ENCODE measurements around the gene LRRC74A.

LRRC74A gene

DNA sequence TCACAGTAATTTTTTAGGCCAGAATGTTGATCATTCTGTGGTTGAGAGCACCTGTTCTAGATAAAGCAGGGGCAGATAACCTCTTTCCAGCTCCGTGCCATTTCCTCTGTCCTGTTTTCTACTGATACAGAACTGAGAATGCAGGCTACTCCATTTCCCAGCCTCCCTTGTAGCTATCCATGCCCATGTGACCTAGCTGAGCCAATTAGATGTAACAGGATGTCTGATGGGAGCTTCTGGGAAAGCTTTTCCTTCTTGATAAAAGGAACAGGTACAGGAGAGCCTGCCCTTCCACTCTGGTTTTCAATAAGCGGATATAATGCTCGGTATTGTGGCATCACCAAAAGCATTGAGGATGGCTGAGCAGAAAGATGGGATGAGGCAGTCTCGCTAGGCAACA lies 54.2 kb downstream of the LRRC74A start:
- H3K4me3 ChIP-seq (ENCODE audit: control insufficient read depth, low read depth, low read length) = no peak overlapping the region
- DNase-seq (ENCODE audit: low read depth) = no peak
- TF ChIP-seq, protein P1, sequence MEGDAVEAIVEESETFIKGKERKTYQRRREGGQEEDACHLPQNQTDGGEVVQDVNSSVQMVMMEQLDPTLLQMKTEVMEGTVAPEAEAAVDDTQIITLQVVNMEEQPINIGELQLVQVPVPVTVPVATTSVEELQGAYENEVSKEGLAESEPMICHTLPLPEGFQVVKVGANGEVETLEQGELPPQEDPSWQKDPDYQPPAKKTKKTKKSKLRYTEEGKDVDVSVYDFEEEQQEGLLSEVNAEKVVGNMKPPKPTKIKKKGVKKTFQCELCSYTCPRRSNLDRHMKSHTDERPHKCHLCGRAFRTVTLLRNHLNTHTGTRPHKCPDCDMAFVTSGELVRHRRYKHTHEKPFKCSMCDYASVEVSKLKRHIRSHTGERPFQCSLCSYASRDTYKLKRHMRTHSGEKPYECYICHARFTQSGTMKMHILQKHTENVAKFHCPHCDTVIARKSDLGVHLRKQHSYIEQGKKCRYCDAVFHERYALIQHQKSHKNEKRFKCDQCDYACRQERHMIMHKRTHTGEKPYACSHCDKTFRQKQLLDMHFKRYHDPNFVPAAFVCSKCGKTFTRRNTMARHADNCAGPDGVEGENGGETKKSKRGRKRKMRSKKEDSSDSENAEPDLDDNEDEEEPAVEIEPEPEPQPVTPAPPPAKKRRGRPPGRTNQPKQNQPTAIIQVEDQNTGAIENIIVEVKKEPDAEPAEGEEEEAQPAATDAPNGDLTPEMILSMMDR (IDR thresholded peaks at IDR 0.05; ENCODE audit: control insufficient read depth, insufficient read depth, low read depth, low read length, missing control alignments) = no peak

DNA sequence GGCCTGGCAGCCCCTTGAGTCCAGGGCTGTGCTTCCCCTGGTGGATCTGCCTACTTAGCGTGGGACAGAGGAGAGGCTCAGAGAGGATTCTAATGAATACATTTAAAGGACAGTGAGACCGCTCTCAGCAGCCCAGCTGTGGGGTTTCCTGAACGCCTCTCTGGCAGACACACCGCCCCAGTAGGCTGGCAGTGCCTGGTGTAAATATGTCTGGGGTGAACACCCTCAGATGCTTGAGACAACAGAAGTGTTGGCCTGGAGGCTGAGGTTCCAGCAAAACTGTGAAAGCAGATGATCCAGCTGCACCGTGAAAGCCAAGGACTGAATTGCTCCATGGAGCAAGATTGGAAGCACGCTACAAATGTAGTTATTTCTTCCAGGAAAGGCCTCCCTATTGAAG lies 55.1 kb downstream of the LRRC74A start:
- no peak overlapping the region for H3K4me3 ChIP-seq (ENCODE audit: control insufficient read depth, low read depth, low read length)
- TF ChIP-seq, protein P1 (IDR thresholded peaks at IDR 0.05; ENCODE audit: control insufficient read depth, insufficient read depth, low read depth, low read length, missing control alignments) = no peak
- no peak for DNase-seq (ENCODE audit: low read depth)

DNA sequence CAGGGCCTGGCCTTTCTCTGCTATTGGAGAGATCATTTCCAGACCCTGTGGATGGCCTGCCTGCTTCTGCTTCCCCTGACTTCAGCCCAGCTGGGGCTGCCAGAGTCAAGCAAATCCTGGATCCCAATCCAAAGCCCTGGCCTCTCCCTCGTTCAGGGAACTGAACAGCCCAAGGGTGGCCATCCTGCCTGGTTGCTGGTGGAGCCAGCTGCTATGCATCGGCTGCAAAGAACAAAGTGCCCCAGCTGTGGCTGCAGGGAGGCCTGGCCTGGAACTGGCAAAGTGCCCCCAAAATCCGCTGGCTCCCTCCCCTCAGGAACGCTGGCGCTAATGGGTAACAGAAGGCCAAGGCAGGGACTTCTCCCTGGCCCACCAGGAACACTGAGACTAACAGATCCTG lies 56.4 kb downstream of the LRRC74A start:
- H3K4me3 ChIP-seq (ENCODE audit: control insufficient read depth, low read depth, low read length) = no peak overlapping the region
- TF ChIP-seq, protein P1 (IDR thresholded peaks at IDR 0.05; ENCODE audit: control insufficient read depth, insufficient read depth, low read depth, low read length, missing control alignments) = no peak
- DNase-seq (ENCODE audit: low read depth) = no peak

DNA sequence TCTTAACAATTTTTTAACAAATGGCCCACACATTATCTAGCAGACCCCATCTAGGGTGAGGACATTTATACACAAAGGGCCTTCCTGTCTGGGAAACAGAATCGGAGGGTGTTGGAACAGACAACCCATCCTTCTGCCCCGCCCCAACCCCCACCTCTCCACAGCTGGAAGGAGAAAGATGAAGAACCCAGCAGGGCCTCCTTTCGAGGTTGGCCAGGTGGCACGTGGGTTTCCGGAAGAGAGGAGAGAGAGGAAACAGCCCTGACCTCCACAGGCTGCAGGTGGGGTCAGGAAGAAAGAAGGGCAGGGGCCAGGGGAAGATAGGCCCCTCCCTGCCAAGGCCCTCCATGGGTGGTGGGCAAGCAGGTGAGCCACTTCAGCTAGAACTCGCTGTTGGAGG lies 57.2 kb downstream of the LRRC74A start:
- DNase-seq (ENCODE audit: low read depth) = no peak
- H3K4me3 ChIP-seq (ENCODE audit: control insufficient read depth, low read depth, low read length) = no peak overlapping the region
- TF ChIP-seq, protein P1 (IDR thresholded peaks at IDR 0.05; ENCODE audit: control insufficient read depth, insufficient read depth, low read depth, low read length, missing control alignments) = no peak

DNA sequence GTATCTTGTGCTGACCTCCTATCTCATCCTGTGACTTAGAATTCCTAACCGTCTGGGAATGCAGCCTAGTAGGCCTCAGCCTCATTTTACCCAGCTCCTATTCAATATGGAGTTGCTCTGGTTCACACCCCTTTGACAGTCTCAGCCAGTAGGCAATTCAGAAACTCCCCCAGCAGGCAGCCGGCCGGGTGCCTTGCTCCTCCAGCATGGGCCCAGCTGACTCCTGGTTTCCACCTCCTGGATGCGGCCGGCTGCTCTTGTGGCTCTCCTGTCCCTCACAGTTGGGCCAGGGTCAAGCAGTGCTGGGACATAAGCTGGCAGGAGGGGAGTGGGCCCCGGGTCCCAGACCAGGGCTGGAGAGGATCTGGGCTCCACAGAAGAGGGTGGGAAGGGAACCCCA lies 58.2 kb downstream of the LRRC74A start:
- no peak overlapping the region for H3K4me3 ChIP-seq (ENCODE audit: control insufficient read depth, low read depth, low read length)
- DNase-seq (ENCODE audit: low read depth) = no peak
- TF ChIP-seq, protein P1 (IDR thresholded peaks at IDR 0.05; ENCODE audit: control insufficient read depth, insufficient read depth, low read depth, low read length, missing control alignments) = no peak

DNA sequence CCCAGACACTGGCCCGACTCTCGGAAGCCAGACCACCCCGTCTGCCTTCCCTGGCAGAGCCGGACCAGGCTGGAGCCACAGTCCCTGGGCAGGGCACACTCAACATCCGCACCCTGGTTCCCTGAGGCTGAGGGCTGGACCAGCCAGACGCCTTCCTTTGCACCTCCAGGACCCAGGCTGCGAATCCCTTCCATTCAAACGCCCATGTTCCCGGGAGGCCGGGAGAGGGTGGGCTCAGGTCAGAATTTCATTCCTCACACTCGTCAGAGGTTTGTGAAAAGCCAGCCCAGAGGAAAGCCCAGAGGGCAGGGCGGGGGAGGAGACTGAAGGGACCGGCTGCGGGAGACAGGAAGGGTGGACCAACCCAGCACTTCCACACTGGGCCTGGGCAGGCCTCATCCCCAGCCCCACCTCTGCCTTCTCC lies 58.7 kb downstream of the LRRC74A start:
- TF ChIP-seq, protein P1 (IDR thresholded peaks at IDR 0.05; ENCODE audit: control insufficient read depth, insufficient read depth, low read depth, low read length, missing control alignments) = no peak
- no peak for DNase-seq (ENCODE audit: low read depth)

DNA sequence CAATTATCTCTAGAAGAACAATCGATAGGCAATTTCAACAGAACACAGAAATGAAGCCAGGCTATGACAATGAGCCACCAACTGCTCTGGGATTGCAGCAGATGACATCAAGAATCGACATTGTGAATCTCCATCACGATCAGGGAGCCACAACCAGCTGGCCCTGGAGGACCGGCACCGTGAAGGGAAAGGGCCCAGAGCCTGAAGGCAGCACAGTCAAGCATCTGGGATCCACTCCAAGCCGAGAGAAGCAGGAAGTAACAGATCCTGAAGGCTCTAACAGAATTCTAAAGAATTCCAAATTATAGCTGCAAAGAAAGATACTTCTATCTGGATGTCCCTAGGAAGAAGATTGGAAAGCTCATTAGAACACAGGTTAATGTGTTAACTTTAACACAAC lies 61.0 kb downstream of the LRRC74A start:
- DNase-seq (ENCODE audit: low read depth) = no peak
- no peak overlapping the region for H3K4me3 ChIP-seq (ENCODE audit: control insufficient read depth, low read depth, low read length)
- TF ChIP-seq, protein P1 (IDR thresholded peaks at IDR 0.05; ENCODE audit: control insufficient read depth, insufficient read depth, low read depth, low read length, missing control alignments) = no peak

More for the DNA sequence above, 58.7 kb downstream of the LRRC74A start:
- H3K4me3 ChIP-seq (ENCODE audit: control insufficient read depth, low read depth, low read length) = no peak overlapping the region
